ENCODE measurements around the gene KNDC1. TPM values are rescaled to one million over a fixed set of nuclear protein-coding genes. Genes with fewer than 3 reads are reported as not detected.

Gene KNDC1
- total RNA-seq, 1 donor from 2014 or later, result 0.06 TPM

- no peak overlapping the region for H3K4me3 ChIP-seq (ENCODE audit: low read depth, low read length)
- no peak for DNase-seq (ENCODE audit: low read depth)
- TF ChIP-seq CTCF (conservative IDR thresholded peaks at IDR 0.05; ENCODE audit: low read depth, low read length), result no peak
Observed at GRCh38 chr10:133187091-133187905, 27.3 kb downstream of the KNDC1 start.

GRCh38 chr10:133187906-133188681 lies 28.1 kb downstream of the KNDC1 start:
- no peak for DNase-seq (ENCODE audit: low read depth)
- no peak overlapping the region for H3K4me3 ChIP-seq (ENCODE audit: low read depth, low read length)
- TF ChIP-seq CTCF (conservative IDR thresholded peaks at IDR 0.05; ENCODE audit: low read depth, low read length), result no peak

- no peak overlapping the region for H3K4me3 ChIP-seq (ENCODE audit: low read depth, low read length)
- no peak for TF ChIP-seq CTCF (conservative IDR thresholded peaks at IDR 0.05; ENCODE audit: low read depth, low read length)
- no peak for DNase-seq (ENCODE audit: low read depth)
Observed at GRCh38 chr10:133189256-133189655, 29.2 kb downstream of the KNDC1 start.

- no peak overlapping the region for H3K4me3 ChIP-seq (ENCODE audit: low read depth, low read length)
- no peak for TF ChIP-seq CTCF (conservative IDR thresholded peaks at IDR 0.05; ENCODE audit: low read depth, low read length)
- DNase-seq (ENCODE audit: low read depth), result no peak
Observed at GRCh38 chr10:133189726-133190125, 29.7 kb downstream of the KNDC1 start.

GRCh38 chr10:133190225-133190624 lies 30.2 kb downstream of the KNDC1 start:
- TF ChIP-seq CTCF (conservative IDR thresholded peaks at IDR 0.05; ENCODE audit: low read depth, low read length), result no peak
- no peak for DNase-seq (ENCODE audit: low read depth)
- H3K4me3 ChIP-seq (ENCODE audit: low read depth, low read length), result no peak overlapping the region

GRCh38 chr10:133191651-133192050 lies 31.6 kb downstream of the KNDC1 start:
- no peak overlapping the region for H3K4me3 ChIP-seq (ENCODE audit: low read depth, low read length)
- no peak for DNase-seq (ENCODE audit: low read depth)
- TF ChIP-seq CTCF (conservative IDR thresholded peaks at IDR 0.05; ENCODE audit: low read depth, low read length), result no peak

All from epithelial cell of proximal tubule (primary cell).